GM19372 (cell line): ENCODE results near the gene ZFYVE28.

Source experiments
- ATAC-seq: cut with Tn5 transposase; IDR thresholded peaks from one replicate; pipeline ENCODE4 v1.9.1; 2021; ENCODE audit warnings: mild to moderate bottlenecking, low read depth, moderate library complexity; ENCODE audit not compliant: unreplicated experiment

ZFYVE28 gene

DNA sequence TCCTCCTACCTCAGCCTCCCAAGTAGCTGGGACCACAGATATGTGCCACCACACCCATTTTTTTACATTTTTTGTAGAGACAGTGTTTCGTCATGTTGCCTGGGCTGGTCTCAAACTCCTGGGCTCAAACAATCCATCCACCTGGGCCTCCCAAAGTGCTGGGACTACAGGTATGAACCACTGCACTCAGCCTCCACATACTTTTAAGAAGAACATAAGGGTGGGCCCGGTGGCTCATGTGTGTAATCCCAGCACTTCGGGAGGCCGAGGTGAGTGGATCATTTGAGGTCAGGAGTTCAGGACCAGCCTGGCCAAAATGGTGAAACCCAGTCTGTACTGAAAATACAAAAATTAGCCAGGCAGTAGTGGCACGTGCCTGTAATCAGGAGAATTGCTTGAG, 105.1 kb downstream of the ZFYVE28 start:
- no peak for ATAC-seq

DNA sequence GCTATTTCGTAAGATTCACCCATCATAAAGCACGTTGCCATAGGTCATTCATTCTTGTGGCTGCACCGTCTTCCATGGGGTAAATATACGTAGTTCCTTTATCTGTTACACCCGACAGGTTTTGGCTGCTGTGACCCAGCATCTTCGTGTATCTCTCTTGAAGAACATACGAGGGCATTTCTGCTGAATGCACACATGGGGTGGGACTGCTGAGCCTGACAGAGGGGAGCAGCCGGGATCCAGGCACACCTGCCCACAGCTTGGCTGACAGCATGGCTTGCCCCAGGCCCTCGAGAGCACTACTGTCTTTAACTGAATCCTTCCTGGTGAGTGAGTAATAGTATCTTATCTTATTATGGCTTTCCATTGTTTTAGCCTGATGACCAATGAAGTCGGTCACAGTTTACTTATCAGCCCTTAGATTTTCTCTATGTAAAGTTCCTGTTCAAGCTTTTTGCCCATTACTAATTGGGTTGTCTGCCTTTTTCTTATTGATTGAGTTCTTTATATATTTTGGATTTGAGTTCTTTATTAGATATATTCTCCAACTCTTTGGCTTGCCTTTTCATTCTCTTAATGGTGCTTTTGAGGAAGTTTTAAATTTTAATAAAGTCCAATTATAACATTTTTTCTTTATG, 111.6 kb downstream of the ZFYVE28 start:
- no peak for ATAC-seq

DNA sequence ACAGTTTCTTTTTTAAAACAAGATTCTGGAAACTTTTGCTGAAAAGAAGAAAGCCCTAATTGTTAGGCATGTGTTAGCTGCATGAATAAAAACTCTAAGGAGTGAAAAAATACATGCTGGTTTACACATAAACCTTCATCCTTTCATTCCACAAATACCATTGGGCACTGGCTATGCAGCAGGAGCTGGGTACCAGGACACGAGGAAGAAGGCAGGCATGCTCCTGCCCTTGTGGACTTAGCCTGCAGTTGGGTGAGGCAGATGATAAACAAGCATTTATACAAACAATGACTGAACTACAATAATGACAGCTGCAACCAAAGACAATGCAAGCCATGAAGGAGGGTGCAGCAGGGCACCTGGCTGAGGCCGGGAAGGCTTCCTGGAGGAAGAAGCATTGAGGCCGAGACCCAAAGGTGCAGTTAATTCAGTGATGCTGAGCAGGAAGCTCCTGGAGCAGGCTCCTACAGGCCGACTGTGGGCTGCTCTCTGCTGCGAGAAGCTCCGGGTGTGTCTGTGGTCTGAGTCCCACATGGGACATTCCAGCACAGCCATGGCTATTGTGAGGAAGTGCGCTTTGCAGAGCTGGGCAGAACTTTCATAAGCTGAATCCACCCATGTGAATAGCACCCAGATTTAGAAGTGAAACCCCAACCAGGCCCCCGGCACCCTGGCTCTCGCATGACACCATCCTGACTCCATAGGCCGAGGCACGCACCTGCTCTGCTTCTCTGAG, 112.5 kb downstream of the ZFYVE28 start:
- ATAC-seq, result no peak

DNA sequence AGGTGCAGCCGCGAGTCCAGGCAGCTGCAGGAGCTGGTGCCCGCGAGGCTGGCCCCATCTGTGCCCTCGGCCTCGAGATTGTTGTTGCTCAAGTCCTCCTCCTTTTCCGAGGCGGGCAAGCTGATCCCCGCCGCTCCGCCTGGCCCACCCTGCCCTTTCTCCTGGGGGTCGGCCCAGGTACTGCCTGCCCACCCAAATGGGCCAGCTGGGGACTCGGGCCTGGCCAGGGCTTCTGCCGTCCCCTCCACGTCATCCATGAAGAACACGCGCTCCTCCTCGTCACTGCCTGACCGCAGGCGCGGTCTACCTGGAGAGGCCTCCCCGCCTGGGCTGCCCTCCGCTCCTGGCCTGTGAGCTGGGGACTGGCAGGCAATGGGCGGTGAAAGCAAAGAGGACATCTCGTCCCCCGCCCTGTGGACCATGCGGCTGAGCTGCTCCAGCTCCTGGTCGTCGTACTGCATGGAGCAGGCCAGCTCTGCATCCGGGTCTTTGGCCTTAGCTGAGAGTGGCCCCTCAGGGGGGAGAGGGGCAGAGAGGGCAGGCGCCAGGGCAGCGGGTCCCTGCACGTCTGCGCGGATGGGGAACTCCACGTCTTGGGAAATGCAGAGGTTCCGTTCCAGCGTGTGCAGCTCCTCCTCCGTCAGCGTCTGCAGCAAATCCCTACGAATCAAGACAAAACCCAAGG, 113.4 kb downstream of the ZFYVE28 start:
- no peak for ATAC-seq

DNA sequence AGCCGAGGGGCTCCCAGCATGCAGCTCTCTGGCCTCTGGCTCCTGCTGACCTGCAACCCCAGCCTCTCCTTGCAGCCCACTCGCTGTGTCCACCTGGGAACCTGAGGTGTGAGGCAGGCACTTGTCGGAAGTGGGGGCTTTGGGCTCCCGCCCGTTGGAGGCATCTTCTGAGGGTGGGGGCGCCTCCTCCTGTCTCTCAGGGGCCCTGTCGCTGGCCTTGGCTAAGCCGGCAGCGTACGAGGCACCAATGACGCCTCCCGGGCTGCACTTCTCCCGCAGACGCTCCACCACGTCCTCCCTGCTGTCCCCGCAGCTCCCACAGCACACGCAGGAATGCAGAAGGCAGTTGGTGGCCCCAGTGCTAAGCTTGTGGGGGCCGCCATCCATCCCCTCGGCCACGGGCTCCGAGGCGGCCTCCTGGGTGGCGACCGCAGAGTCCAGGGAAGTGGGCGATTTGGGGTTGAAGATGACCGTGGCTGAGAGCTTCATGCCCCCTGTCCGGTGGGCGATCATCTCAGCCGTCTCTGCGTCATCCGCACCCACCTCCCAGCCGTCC, 114.0 kb downstream of the ZFYVE28 start:
- no peak for ATAC-seq

DNA sequence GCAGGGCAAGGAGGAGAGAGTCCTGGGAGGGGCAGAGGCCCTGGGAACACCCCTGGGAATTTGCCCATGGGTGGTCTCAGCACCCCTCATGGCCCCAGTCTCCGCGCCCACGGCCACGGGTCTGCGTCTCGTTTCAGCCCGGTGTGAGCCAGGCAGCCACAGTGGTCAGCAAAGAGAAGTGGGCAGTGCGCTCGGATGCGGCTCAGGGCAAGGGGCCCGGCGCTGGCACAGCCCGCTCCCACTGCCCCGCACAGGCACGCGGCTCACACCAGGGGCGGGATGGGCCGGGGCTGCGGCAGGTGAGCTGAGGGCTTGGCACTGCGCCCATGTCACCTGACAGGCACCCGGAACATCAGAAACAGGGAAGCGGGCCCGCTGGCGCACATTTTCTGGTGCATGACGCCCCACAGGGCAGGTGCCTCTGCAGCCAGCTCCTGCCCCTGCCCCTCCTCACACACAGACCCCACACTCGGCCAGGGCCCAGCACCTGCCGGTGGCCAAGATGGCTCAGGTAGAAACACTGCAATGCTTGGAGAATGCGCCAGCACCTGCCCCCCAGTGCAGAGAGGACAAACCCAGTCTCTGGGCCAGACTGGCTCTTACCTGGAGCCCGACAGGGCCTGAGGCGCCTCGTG, 114.6 kb downstream of the ZFYVE28 start:
- ATAC-seq, result no peak

DNA sequence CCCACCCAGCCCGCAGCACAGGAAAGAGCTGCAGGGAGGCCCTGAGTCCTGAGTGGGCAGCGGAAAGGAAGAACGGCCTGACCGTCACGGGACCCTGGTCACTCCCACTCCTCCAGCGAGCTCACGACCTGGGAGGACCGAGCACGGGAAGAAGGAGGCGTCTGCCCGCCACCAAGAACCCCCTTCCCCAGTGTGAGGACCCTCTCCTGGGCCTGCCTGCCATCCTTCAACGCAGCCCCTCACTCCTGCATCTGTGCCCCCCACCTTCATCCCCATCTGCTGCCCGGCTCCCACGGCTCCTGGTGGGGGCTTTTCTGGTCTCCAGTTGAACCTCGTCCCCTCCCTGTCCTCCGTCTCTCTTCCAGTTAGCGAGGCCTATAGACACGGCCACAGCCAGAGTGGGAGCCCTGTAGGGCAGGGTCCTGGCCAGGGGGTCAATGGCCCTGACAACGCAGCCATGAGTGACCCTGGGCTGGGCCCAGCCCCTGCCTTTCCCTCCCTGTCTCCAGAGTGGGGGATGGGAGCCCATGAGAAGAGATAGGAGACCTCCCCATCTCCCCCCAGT, 115.2 kb downstream of the ZFYVE28 start:
- ATAC-seq, result no peak

DNA sequence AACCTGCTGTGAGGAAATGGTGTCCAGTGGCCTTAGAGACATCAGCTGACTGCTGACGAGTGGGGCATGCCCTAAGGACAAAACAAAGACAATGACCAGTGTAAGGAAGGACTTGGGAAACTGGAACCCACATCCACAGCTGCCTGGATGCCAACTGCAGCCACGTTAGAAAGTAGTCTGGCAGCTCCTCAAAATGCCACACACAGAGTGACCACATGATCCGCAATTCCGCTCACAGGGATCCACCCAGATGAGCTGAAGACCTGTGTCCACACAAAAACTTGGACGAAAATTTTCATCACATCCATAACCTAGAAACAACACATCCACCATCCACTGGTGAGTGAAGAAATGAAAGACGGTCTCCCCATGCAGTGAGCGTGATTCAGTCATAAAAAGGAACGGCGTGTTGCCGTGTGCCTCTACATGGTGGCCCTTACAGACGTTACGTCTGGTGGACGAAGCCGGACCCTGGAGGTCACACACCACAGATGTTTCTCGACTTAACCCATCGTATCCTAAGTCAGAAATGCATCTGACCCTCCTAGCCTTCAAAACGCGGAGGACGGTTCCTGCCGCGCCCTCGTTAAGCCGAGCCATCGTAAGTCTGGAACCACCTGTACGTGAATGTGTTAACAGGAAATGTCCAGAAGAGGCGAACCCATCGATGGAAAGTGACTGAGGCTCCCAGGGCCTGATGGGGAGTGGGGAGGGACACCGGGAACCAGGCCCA, 115.9 kb downstream of the ZFYVE28 start:
- ATAC-seq, result no peak

DNA sequence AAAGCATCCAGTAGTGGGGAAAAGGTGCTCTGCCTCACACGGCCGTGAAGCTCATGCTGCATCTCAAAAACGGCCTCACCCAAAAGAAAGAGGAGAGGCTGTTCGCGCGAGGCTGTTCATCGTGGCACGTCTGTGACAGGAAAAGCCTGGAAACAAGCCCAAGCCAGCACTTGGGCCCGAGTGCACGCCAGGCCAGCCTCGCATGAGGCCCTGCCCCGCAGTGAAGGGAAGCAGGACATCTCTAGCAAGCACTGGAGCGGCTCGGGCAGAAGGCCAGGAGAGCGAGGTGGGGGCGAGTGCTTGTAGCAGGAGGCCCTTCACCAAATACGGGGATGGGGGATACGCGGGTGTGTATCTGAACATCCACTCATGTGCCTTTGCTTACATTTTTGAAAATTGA, 116.6 kb downstream of the ZFYVE28 start:
- no peak for ATAC-seq

DNA sequence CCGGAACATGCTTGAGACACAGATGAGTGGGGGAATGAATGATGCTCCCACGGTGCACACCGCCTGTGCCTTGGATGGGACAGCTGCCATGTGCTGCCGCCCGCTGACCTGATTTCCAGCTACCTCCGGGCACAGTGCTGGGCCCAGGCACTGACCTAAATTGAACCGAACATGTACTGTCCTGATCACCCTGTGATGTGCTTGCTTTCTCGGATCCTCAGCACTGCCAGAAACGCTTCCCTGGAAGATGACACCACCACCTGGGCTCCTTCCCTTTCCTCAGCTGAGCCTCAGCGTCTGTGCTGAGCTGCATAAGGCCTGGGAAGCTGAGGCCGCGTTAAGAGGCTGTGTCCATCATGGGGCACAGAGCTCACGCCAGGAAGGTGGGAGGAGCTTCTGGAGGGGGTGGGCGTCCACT, 117.2 kb downstream of the ZFYVE28 start:
- no peak for ATAC-seq

DNA sequence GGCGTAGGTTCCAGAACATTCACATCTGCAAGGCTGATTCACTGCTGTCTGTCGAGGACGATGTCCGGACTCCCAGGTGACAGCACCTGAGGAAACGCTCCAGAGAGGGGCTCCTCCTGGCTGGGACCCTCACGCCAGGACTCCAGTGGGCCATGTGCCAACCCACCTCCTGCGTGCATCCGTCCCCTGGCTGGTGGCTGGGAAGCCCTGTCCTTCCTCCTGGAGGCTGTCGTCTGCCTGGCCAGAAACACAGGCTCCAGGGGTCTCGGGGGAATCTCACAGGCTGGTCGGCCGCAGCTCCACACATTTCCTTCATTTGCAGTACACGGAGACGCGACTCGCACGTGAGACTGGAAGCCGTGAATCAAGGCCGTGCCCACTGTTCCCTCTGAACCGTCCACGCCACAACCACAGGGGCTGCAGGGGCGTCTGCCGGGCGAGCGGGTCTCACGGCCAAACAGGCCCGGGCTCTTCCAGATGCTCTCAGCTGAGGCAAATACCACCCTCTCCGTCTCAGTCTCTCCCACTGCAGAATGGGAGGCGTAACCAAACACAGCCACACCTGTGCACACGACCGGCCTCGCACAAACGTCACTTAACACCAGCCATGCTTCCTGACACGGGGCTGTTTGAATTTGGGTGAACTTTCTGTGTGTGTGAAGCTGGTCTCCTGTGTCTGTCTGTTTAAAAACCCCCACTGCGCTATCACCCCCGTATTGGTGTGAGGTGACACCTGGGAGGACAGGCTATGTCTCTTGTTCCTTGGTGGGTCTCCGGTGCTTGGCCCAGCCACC, 117.8 kb downstream of the ZFYVE28 start:
- ATAC-seq, result no peak

DNA sequence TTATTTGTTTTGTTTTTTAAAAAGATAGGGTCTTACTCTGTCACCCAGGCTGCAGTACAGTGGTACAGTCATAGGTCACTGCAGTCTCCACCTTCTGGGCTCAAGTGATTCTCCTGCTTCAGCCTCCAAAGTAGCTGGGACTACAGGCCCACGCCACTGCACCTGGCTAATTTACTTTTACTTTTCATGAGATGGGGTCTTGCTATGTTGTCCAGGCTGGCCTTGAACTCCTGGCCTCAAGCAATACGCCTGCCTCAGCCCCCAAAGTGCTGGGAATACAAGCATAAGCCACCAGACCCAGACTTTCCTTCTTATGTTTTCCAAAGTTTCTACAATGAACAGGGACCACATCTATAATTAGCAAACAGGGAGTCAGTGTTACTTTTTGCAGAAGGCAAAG, 118.7 kb downstream of the ZFYVE28 start:
- ATAC-seq, result no peak

DNA sequence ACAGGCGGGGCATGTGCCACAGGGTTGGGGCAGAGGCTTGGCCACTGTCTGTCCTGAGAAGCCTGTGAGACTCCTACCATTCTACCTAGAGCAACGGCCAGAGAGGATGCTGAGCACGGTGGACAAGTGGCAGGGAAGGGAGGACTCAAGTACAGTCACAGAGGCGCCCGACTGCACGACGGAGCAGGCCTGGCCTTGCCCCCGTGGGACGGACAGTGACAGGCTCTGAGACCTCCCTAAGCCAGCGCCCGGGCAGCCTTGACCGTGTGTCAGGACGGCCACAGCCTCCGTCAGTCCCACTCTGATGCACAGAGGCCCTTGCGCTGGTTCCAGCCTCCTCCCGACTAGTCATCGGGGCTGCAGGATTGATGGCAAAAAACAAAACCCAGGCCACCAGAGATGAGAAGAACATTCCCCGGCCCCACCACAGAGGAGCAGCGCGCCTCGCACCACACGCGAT, 119.9 kb downstream of the ZFYVE28 start:
- no peak for ATAC-seq

DNA sequence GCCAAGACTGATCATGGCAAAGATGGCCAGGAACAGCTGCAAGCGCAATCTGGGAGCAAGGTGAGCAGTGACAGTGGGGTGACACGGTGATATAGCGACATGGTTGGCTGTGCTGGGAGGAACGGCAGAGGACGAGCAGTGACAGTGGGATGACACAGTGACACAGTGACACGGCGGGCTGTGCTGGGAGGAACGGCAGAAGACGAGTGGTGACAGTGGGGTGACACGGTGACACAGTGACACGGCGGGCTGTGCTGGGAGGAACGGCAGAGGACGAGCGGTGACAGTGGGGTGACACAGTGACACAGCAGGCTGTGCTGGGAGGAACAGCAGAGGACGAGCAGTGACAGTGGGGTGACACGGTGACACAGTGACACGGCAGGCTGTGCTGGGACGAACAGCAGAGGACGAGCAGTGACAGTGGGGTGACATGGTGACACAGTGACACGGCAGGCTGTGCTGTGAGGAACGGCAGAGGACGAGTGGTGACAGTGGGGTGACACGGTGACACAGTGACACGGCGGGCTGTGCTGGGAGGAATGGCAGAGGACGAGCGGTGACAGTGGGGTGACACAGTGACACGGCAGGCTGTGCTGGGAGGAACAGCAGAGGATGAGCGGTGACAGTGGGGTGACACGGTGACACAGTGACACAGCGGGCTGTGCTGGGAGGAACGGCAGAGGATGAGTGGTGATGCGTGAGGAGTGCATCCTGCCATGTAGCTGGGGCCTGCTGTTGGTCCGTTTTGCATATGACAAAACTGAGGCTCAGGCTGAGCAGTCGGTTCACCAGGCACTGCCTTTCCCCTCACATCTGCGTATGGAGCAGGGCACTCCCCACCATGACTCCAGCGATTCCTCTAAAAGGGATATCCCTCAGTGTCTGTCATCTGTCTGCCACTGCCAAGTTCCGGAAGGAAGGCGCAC, 120.6 kb downstream of the ZFYVE28 start:
- no peak for ATAC-seq

DNA sequence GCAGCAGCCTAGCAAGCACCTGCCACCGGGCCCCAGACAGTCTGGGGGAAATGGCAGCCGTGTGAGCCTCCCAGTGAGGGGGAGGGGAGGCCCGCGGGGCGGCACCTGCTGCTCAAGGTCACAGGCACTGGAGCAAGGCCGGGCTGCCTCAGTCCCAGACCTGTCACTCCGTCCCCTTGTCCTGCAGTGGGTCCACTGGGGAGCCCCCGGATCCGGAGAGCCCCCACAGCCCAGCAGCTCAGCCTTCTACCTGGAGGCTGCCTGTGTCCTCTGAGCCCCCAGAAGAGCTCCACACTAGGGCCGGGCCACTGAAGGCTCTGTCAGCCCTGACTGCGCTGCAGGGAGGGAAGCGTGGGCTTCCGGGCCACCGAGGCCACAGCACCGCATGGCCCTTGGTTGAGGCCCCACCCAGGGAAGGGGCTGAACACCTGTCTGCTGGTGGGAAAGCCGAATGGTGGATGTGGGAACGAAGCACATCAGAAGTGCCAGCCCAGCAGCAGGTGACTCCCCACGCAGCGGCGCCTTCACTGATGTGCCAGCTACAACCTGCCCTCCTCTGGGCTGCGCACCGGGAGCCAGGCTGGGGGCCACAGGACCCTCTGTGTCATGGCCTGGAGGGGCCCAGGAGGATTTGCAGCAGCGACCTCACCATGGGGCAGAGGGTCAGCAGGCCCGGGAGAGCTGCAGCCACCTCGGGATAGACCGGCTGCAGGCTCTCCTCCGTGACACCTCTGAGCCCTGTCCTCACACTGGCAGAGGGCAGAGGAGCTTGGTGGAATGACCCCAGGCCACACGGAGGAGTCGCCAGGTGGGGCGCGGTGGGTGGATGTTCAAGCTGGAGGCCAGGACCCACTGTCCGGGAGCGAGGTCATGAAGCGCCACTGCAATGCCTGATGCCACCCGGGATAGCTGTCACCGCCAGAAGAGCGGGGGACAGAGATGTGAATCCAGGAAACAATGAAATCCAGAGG, 121.5 kb downstream of the ZFYVE28 start:
- ATAC-seq, result no peak

DNA sequence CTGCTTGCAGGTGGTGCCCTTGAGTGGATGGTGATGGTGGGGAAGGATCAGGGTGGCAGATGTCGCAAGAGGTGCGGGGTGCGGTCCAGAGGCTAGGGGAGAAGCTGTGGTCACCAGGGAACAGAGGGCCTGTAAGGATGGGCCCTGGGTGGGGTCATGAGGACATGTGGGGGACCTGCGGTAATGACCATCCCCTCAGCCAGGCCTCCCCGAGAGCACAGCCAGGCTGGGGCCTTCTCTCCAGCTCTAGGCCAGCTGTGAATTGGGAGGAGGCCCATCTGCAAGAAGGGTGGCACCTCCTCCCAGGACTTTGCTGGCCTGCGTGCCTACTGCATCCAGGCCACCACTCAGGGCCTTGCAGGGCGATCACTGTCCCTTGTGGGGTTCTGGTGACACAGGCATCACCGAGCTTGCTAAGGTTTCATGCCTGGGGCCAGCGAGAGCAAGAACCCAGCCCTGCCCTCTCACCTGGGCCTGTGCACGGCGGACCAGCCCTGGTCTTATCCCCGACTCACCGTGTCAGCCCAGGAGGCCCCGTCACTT, 122.5 kb downstream of the ZFYVE28 start:
- no peak for ATAC-seq

DNA sequence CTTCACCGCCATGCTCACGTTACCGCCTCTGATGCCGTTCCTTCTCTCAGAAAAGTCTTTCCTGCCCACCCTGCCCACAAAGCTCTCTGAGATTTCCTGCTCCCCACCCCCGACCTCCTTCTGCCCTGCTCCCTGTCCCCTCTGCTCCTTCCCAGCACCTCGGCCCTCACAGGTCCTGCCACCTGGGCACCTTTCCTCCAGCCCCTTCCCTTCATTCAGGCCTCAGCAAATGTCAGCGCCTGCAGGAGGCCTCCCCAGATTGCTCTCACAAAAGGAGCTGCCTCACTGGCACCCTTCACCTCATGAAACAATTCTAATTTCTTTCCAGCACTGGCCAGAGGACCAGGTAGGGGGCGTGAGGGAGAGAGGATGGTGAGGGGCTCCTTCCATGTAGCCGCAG, 122.9 kb downstream of the ZFYVE28 start:
- ATAC-seq, result no peak
